SK-N-SH (cell line): ENCODE data around the gene DOK6. TPM values are rescaled to one million over a fixed set of nuclear protein-coding genes. Genes with fewer than 3 reads are reported as not detected.

Source experiments
- CTCF ChIA-PET: fragments of 300-600, 350-600 bp; formaldehyde crosslinking; extraction: SDS; loops from one replicate; lab custom pipeline; 2021; lab: Yijun Ruan, JAX
- POLR2A ChIA-PET: fragments of 350-600 bp; sonication (Branson Sonifier 250); formaldehyde crosslinking; extraction: SDS; loops from one replicate; lab custom pipeline; 2020; ENCODE audit warnings: antibody characterized with exemption, inconsistent platforms; lab: Yijun Ruan, JAX
- DNase-seq: peaks from one replicate; pipeline ENCODE4 v3.0.0; 2012
- H2AFZ ChIP-seq: fragments of 200-600 bp; sonication (generic); 2 replicates; pipeline ENCODE4 v1.8.1; 2016; ENCODE audit warnings: antibody characterized with exemption, mild to moderate bottlenecking, low read depth
- H3F3A ChIP-seq: fragments of 200-600 bp; sonication (generic); replicated peaks from 2 replicates; pipeline ENCODE3; 2016; ENCODE audit warnings: antibody characterized with exemption, mild to moderate bottlenecking; ENCODE audit not compliant: insufficient read depth
- H3K27ac ChIP-seq, 2 experiments: fragments of 200-500 bp in 1 of 2; fragments of 200-600 bp in 1 of 2; sonication (Bioruptor generic) in 1 of 2; sonication (generic), shearing (Covaris generic) in 1 of 2; 2 replicates each; pipeline versions ENCODE4 v1.5.1 to v1.6.1; 2014 to 2016; ENCODE audit warnings: low read depth in 2 of 2, inconsistent platforms in 1 of 2, low read length in 1 of 2, mild to moderate bottlenecking in 1 of 2, mixed read lengths in 1 of 2
- H3K27me3 ChIP-seq: fragments of 200-600 bp; sonication (generic), shearing (Covaris generic); 2 replicates; pipeline ENCODE4 v1.6.1; 2016; ENCODE audit warnings: mixed run types; ENCODE audit not compliant: insufficient read depth
- H3K36me3 ChIP-seq, 2 experiments: fragments of 200-500 bp in 1 of 2; fragments of 200-600 bp in 1 of 2; sonication (Bioruptor generic) in 1 of 2; sonication (generic) in 1 of 2; replicated peaks in 1 of 2; 2 replicates each; pipeline versions ENCODE3 to v1.5.1; 2014 to 2016; ENCODE audit warnings: low read length in 1 of 2, mild to moderate bottlenecking in 1 of 2; ENCODE audit not compliant: insufficient read depth in 2 of 2, control insufficient read depth in 1 of 2
- H3K4me1 ChIP-seq, 2 experiments: fragments of 200-500 bp in 1 of 2; fragments of 200-600 bp in 1 of 2; sonication (Bioruptor generic) in 1 of 2; sonication (generic), shearing (Covaris generic) in 1 of 2; 2 replicates each; pipeline versions ENCODE4 v1.5.1 to v1.6.1; 2014 to 2016; ENCODE audit warnings: low read depth in 1 of 2, low read length in 1 of 2, mixed run types in 1 of 2; ENCODE audit not compliant: insufficient read depth in 2 of 2, control insufficient read depth in 1 of 2
- H3K4me2 ChIP-seq: fragments of 200-600 bp; sonication (generic), shearing (Covaris generic); 2 replicates; pipeline ENCODE4 v1.6.1; 2017; ENCODE audit warnings: mixed run types
- H3K4me3 ChIP-seq, 2 experiments: fragments of 200-500 bp in 1 of 2; fragments of 200-600 bp in 1 of 2; sonication (Bioruptor generic) in 1 of 2; sonication (generic), shearing (Covaris generic) in 1 of 2; 2 replicates each; pipeline versions ENCODE4 v1.5.1 to v1.8.1; 2014 to 2016; ENCODE audit warnings: low read depth in 2 of 2, inconsistent platforms in 1 of 2, low read length in 1 of 2, mild to moderate bottlenecking in 1 of 2, mixed read lengths in 1 of 2, moderate library complexity in 1 of 2
- H3K79me2 ChIP-seq: fragments of 200-600 bp; sonication (generic); 2 replicates; pipeline ENCODE4 v1.8.1; 2017; ENCODE audit warnings: mild to moderate bottlenecking; ENCODE audit not compliant: insufficient read depth
- H3K9ac ChIP-seq: fragments of 200-600 bp; sonication (generic); 2 replicates; pipeline ENCODE4 v1.6.1; 2017; ENCODE audit warnings: mixed run types
- H3K9me2 ChIP-seq: fragments of 200-600 bp; sonication (generic); 2 replicates; pipeline ENCODE4 v1.6.1; 2017; ENCODE audit warnings: mixed run types
- H3K9me3 ChIP-seq: fragments of 200-600 bp; sonication (generic); 2 replicates; pipeline ENCODE4 v1.6.1; 2017; ENCODE audit warnings: mixed run types, mild to moderate bottlenecking, moderate library complexity
- H4K20me1 ChIP-seq: fragments of 200-600 bp; sonication (generic); 2 replicates; pipeline ENCODE4 v1.6.1; 2017; ENCODE audit warnings: mild to moderate bottlenecking, mixed run types; ENCODE audit not compliant: insufficient read depth
- CHD2 ChIP-seq: fragments of 150-350 bp; IDR thresholded peaks from 2 replicates; pipeline ENCODE4 v1.6.1; 2018; ENCODE audit warnings: low read length; ENCODE audit not compliant: partially characterized antibody
- ELF1 ChIP-seq: IDR thresholded peaks from 2 replicates; pipeline ENCODE4 v1.4.0; 2012
- EP300 ChIP-seq, 2 experiments: IDR thresholded peaks; 2 replicates each; pipeline versions ENCODE4 v1.4.0 to v1.6.1; 2012; ENCODE audit warnings: borderline replicate concordance in 1 of 2, low read depth in 1 of 2, low read length in 1 of 2
- FOSL2 ChIP-seq: IDR thresholded peaks from 2 replicates; pipeline ENCODE4 v1.4.0; 2012; ENCODE audit warnings: low read depth, mild to moderate bottlenecking, moderate library complexity, borderline replicate concordance
- FOXJ3 ChIP-seq: sonication (generic); formaldehyde crosslinking; IDR thresholded peaks from 2 replicates; pipeline ENCODE4 v1.5.1; 2020; ENCODE audit warnings: mild to moderate bottlenecking, missing genetic modification reagents
- GABPA ChIP-seq: IDR thresholded peaks from 2 replicates; pipeline ENCODE4 v1.4.0; 2012; ENCODE audit warnings: low read depth, mild to moderate bottlenecking
- GATA2 ChIP-seq: sonication (generic); formaldehyde crosslinking; IDR thresholded peaks from 2 replicates; pipeline ENCODE4 v1.5.0; 2020; ENCODE audit warnings: mild to moderate bottlenecking, missing genetic modification reagents
- JUND ChIP-seq: IDR thresholded peaks from 2 replicates; pipeline ENCODE4 v1.4.0; 2012
- MEF2A ChIP-seq: IDR thresholded peaks from 2 replicates; pipeline ENCODE4 v1.4.0; 2012; ENCODE audit warnings: low read depth, borderline replicate concordance
- NFIC ChIP-seq: IDR thresholded peaks from 2 replicates; pipeline ENCODE4 v1.4.0; 2012; ENCODE audit warnings: borderline replicate concordance
- NRF1 ChIP-seq: IDR thresholded peaks from 2 replicates; pipeline ENCODE4 v1.6.1; 2012; ENCODE audit warnings: low read depth, mild to moderate bottlenecking, low read length
- POLR2AphosphoS5 ChIP-seq: IDR thresholded peaks from 2 replicates; pipeline ENCODE4 v1.6.1; 2012; ENCODE audit warnings: low read depth, low read length
- RAD21 ChIP-seq: IDR thresholded peaks from 2 replicates; pipeline ENCODE4 v1.6.1; 2012; ENCODE audit warnings: mild to moderate bottlenecking, low read length
- RCOR1 ChIP-seq: fragments of 150-350 bp; IDR thresholded peaks from 2 replicates; pipeline ENCODE4 v1.6.1; 2017; ENCODE audit warnings: antibody characterized with exemption, low read length
- SIN3A ChIP-seq: IDR thresholded peaks from 2 replicates; pipeline ENCODE4 v1.6.1; 2012; ENCODE audit warnings: low read depth, mild to moderate bottlenecking, low read length, moderate library complexity, borderline replicate concordance
- TAF1 ChIP-seq: IDR thresholded peaks from 2 replicates; pipeline ENCODE4 v1.6.1; 2012; ENCODE audit warnings: low read depth, mild to moderate bottlenecking, low read length, moderate library complexity, borderline replicate concordance
- TCF12 ChIP-seq: IDR thresholded peaks from 2 replicates; pipeline ENCODE4 v1.4.0; 2012
- TEAD4 ChIP-seq: IDR thresholded peaks from 2 replicates; pipeline ENCODE4 v1.4.0; 2012; ENCODE audit warnings: mild to moderate bottlenecking, borderline replicate concordance; ENCODE audit not compliant: insufficient read depth
- YY1 ChIP-seq: IDR thresholded peaks from 2 replicates; pipeline ENCODE4 v1.4.0; 2012; ENCODE audit warnings: low read depth, mild to moderate bottlenecking
- WGBS: methylation state at CpG from one replicate; pipeline ENCODE4 v1.1.6; 2017; ENCODE audit warnings: low lambda C conversion rate; 5-methylcytosine and 5-hydroxymethylcytosine counted together
- polyA plus RNA-seq, 3 experiments: library from polyadenylated mRNA; depleted of rRNA; stranded (reverse); fragments of >200 nt; gene quantifications; 2 replicates each; pipeline ENCODE4 v1.2.3, GENCODE V29; 2012
- TF ChIP-seq, protein P1 (sequence below): fragments of 200-600 bp; sonication (generic); IDR thresholded peaks from 2 replicates; pipeline ENCODE4 v1.6.1; 2017; ENCODE audit warnings: antibody characterized with exemption, mild to moderate bottlenecking, moderate library complexity
- TF ChIP-seq, protein P2 (sequence below): IDR thresholded peaks from 2 replicates; pipeline ENCODE4 v1.4.0; 2012; ENCODE audit warnings: low read depth
- TF ChIP-seq, protein P3 (sequence below): IDR thresholded peaks from 2 replicates; pipeline ENCODE4 v1.4.0; 2012; ENCODE audit warnings: low read depth, borderline replicate concordance
- TF ChIP-seq, protein P4 (sequence below): IDR thresholded peaks from 2 replicates; pipeline ENCODE4 v1.6.1; 2012; ENCODE audit warnings: mild to moderate bottlenecking, low read depth, low read length, moderate library complexity
- TF ChIP-seq, protein P5 (sequence below): IDR thresholded peaks from 2 replicates; pipeline ENCODE4; 2012
- TF ChIP-seq, protein P6 (sequence below): IDR thresholded peaks from 2 replicates; pipeline ENCODE4 v1.4.0; 2012; ENCODE audit warnings: low read depth, borderline replicate concordance

DOK6 gene
- polyA plus RNA-seq, 1 of the 3 experiments (the other 2 are of a cell fraction), result 3.9 TPM

DNA sequence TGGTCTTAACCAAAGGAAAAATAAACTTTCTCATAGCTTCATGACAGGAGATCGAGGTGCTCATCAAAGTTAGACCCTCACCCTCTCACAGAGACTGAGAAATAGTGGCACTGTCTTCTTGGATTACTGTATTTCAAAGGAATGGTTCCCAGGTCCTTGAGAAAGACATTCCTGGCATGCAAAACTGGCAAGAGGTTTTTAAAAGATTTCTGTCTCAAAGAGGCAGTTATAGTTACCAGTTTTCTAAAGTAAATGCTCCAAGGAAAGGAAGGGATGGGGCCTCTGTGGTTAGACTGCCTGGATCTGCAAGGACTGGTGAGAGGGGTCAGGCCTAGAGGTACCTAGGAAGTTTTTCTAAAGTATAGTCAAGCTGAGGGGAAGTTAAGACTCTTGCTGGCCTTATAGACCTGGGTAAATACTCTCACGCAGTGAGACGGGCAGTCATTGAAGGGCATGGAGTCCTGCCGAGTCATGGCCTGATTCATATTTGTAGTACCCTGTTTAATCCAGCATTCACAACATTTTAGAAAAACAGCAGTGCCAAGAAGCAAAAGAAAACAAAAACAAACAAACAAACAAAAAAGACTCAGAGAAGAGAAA, 226.1 kb downstream of the DOK6 start:
- DNase-seq, result no peak
- peaks cover 3% of the 10 kb centered on the region for H3F3A ChIP-seq
- 74% methylated on average over 4 of the region's 4 CpGs for WGBS
- peak overlapping the region; percentile 4; the same call in 1 of the 2 replicates for H2AFZ ChIP-seq
- no peaks in the 10 kb centered on the region for H3K9me3 ChIP-seq
- H3K27me3 ChIP-seq, result no peaks in the 10 kb centered on the region
- no peaks in the 10 kb centered on the region for H4K20me1 ChIP-seq
- H3K79me2 ChIP-seq, result no peaks in the 10 kb centered on the region
- H3K36me3 ChIP-seq, result no peaks in the 10 kb centered on the region
- no peak overlapping the region for H3K4me3 ChIP-seq
- ChIA-PET CTCF (interaction anchor here (0.9 kb wide), 1 partner anchor 9 kb away, joined by 3 read pairs; no protein-coding TSS in a partner anchor), POLR2A (no interaction called here)
- H3K9ac ChIP-seq, result no peak overlapping the region
- no peaks in the 10 kb centered on the region for H3K9me2 ChIP-seq
- H3K27ac ChIP-seq, result peak overlapping the region; percentile 61 to 86; a peak in 3 of 4 replicates
- peaks cover 4 to 12% of the 10 kb centered on the region in 2 experiments; a peak in 3 of 4 replicates for H3K4me1 ChIP-seq
- no peak overlapping the region; the same call in 1 of the 2 replicates for H3K4me2 ChIP-seq
- TF ChIP-seq RCOR1 (no peak), FOSL2 (no peak), EP300 (IDR thresholded peaks at IDR 0.05; ENCODE audit: borderline replicate concordance in 1 of 2, low read depth in 1 of 2, low read length in 1 of 2) (peak; percentile 28 to 77; a peak in 1 of 4 replicates), FOXJ3 (CRISPR knock-in tag) (no peak), GABPA (no peak), TCF12 (peak; percentile 93), ELF1 (no peak), TAF1 (no peak), SIN3A (no peak), POLR2AphosphoS5 (peak; percentile 48; the same call in 1 of the 2 replicates), TEAD4 (peak; percentile 43; the same call in 1 of the 2 replicates), CHD2 (no peak), NFIC (peak; percentile 62), RAD21 (no peak), YY1 (no peak), MEF2A (no peak), GATA2 (no peak), NRF1 (no peak), JUND (peak; percentile 31; the same call in 1 of the 2 replicates)
- TF ChIP-seq, protein P1, sequence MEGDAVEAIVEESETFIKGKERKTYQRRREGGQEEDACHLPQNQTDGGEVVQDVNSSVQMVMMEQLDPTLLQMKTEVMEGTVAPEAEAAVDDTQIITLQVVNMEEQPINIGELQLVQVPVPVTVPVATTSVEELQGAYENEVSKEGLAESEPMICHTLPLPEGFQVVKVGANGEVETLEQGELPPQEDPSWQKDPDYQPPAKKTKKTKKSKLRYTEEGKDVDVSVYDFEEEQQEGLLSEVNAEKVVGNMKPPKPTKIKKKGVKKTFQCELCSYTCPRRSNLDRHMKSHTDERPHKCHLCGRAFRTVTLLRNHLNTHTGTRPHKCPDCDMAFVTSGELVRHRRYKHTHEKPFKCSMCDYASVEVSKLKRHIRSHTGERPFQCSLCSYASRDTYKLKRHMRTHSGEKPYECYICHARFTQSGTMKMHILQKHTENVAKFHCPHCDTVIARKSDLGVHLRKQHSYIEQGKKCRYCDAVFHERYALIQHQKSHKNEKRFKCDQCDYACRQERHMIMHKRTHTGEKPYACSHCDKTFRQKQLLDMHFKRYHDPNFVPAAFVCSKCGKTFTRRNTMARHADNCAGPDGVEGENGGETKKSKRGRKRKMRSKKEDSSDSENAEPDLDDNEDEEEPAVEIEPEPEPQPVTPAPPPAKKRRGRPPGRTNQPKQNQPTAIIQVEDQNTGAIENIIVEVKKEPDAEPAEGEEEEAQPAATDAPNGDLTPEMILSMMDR, result no peak
- TF ChIP-seq, protein P2, sequence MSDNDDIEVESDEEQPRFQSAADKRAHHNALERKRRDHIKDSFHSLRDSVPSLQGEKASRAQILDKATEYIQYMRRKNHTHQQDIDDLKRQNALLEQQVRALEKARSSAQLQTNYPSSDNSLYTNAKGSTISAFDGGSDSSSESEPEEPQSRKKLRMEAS, result no peak
- TF ChIP-seq, protein P3, sequence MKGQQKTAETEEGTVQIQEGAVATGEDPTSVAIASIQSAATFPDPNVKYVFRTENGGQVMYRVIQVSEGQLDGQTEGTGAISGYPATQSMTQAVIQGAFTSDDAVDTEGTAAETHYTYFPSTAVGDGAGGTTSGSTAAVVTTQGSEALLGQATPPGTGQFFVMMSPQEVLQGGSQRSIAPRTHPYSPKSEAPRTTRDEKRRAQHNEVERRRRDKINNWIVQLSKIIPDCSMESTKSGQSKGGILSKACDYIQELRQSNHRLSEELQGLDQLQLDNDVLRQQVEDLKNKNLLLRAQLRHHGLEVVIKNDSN, result no peak
- TF ChIP-seq, protein P4, sequence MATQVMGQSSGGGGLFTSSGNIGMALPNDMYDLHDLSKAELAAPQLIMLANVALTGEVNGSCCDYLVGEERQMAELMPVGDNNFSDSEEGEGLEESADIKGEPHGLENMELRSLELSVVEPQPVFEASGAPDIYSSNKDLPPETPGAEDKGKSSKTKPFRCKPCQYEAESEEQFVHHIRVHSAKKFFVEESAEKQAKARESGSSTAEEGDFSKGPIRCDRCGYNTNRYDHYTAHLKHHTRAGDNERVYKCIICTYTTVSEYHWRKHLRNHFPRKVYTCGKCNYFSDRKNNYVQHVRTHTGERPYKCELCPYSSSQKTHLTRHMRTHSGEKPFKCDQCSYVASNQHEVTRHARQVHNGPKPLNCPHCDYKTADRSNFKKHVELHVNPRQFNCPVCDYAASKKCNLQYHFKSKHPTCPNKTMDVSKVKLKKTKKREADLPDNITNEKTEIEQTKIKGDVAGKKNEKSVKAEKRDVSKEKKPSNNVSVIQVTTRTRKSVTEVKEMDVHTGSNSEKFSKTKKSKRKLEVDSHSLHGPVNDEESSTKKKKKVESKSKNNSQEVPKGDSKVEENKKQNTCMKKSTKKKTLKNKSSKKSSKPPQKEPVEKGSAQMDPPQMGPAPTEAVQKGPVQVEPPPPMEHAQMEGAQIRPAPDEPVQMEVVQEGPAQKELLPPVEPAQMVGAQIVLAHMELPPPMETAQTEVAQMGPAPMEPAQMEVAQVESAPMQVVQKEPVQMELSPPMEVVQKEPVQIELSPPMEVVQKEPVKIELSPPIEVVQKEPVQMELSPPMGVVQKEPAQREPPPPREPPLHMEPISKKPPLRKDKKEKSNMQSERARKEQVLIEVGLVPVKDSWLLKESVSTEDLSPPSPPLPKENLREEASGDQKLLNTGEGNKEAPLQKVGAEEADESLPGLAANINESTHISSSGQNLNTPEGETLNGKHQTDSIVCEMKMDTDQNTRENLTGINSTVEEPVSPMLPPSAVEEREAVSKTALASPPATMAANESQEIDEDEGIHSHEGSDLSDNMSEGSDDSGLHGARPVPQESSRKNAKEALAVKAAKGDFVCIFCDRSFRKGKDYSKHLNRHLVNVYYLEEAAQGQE, result no peak
- TF ChIP-seq, protein P5, sequence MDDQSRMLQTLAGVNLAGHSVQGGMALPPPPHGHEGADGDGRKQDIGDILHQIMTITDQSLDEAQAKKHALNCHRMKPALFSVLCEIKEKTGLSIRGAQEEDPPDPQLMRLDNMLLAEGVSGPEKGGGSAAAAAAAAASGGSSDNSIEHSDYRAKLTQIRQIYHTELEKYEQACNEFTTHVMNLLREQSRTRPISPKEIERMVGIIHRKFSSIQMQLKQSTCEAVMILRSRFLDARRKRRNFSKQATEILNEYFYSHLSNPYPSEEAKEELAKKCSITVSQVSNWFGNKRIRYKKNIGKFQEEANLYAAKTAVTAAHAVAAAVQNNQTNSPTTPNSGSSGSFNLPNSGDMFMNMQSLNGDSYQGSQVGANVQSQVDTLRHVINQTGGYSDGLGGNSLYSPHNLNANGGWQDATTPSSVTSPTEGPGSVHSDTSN, result peak; percentile 86
- TF ChIP-seq, protein P6, sequence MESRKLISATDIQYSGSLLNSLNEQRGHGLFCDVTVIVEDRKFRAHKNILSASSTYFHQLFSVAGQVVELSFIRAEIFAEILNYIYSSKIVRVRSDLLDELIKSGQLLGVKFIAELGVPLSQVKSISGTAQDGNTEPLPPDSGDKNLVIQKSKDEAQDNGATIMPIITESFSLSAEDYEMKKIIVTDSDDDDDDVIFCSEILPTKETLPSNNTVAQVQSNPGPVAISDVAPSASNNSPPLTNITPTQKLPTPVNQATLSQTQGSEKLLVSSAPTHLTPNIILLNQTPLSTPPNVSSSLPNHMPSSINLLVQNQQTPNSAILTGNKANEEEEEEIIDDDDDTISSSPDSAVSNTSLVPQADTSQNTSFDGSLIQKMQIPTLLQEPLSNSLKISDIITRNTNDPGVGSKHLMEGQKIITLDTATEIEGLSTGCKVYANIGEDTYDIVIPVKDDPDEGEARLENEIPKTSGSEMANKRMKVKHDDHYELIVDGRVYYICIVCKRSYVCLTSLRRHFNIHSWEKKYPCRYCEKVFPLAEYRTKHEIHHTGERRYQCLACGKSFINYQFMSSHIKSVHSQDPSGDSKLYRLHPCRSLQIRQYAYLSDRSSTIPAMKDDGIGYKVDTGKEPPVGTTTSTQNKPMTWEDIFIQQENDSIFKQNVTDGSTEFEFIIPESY, result no peak
